HepG2 (cell line): ENCODE data around the gene NDOR1. TPM values are rescaled to one million over a fixed set of nuclear protein-coding genes. Genes with fewer than 3 reads are reported as not detected.
A peak's percentile ranks its signal among the peaks of the same experiment; 100 is the strongest.

Source experiments
- CBX2 ChIP-seq, 2 experiments: fragments of 200-600 bp in 1 of 2; sonication (generic); formaldehyde crosslinking in 1 of 2; IDR thresholded peaks; 2 replicates each; pipeline versions ENCODE4 v1.7.0 to v1.8.1; 2018 to 2022; ENCODE audit warnings: low read depth in 2 of 2, low read length in 1 of 2, mild to moderate bottlenecking in 1 of 2, missing genetic modification reagents in 1 of 2
- HNRNPUL1 ChIP-seq: fragments of 200-400 bp; formaldehyde crosslinking; IDR thresholded peaks from 2 replicates; pipeline ENCODE4 v1.6.1; 2017; ENCODE audit warnings: low read depth, mild to moderate bottlenecking, low read length, moderate library complexity
- HOXA9 ChIP-seq: sonication (generic); formaldehyde crosslinking; IDR thresholded peaks from 2 replicates; pipeline ENCODE4 v1.8.1; 2022; ENCODE audit warnings: missing genetic modification reagents, mild to moderate bottlenecking, moderate library complexity, borderline replicate concordance
- PRMT3 ChIP-seq: sonication (generic); formaldehyde crosslinking; IDR thresholded peaks from 2 replicates; pipeline ENCODE4 v1.8.1; 2022; ENCODE audit warnings: low read depth, mild to moderate bottlenecking, moderate library complexity, missing genetic modification reagents, borderline replicate concordance
- RAD51 ChIP-seq: fragments of 450-650 bp; IDR thresholded peaks from 2 replicates; pipeline ENCODE4 v1.6.1; 2016; ENCODE audit warnings: borderline replicate concordance
- REPIN1 ChIP-seq: sonication (generic); formaldehyde crosslinking; IDR thresholded peaks from 2 replicates; pipeline ENCODE4 v1.8.0; 2022; ENCODE audit warnings: missing genetic modification reagents, low read depth, mild to moderate bottlenecking, borderline replicate concordance
- RFXAP ChIP-seq: sonication (generic); formaldehyde crosslinking; IDR thresholded peaks from 2 replicates; pipeline ENCODE4 v1.4.0; 2020; ENCODE audit warnings: missing genetic modification reagents, borderline replicate concordance
- RXRA ChIP-seq: sonication (generic); formaldehyde crosslinking; IDR thresholded peaks from 2 replicates; pipeline ENCODE4 v1.5.1; 2020; ENCODE audit warnings: missing genetic modification reagents
- SMARCE1 ChIP-seq: fragments of 450-650 bp; IDR thresholded peaks from 2 replicates; pipeline ENCODE4 v1.6.1; 2017; ENCODE audit warnings: borderline replicate concordance
- SRSF4 ChIP-seq: fragments of 200-400 bp; formaldehyde crosslinking; IDR thresholded peaks from one replicate; pipeline ENCODE4 v1.6.1; 2018; ENCODE audit warnings: mild to moderate bottlenecking, low read depth, low read length, moderate library complexity; ENCODE audit not compliant: poor library complexity, severe bottlenecking
- SSRP1 ChIP-seq: IDR thresholded peaks from 2 replicates; pipeline ENCODE4 v1.6.1; 2016; ENCODE audit warnings: control low read depth
- TOE1 ChIP-seq: sonication (generic); formaldehyde crosslinking; IDR thresholded peaks from 2 replicates; pipeline ENCODE4 v1.4.0; 2020; ENCODE audit warnings: mild to moderate bottlenecking, missing genetic modification reagents
- WIZ ChIP-seq: sonication (generic); formaldehyde crosslinking; IDR thresholded peaks from 2 replicates; pipeline ENCODE4 v1.5.1; 2020; ENCODE audit warnings: mild to moderate bottlenecking, missing genetic modification reagents
- ZBTB20 ChIP-seq: sonication (generic); formaldehyde crosslinking; IDR thresholded peaks from 2 replicates; pipeline ENCODE4 v1.8.1; 2023; ENCODE audit warnings: missing genetic modification reagents, low read depth, mild to moderate bottlenecking, borderline replicate concordance
- ZBTB7A ChIP-seq: sonication (generic); formaldehyde crosslinking; IDR thresholded peaks from 2 replicates; pipeline ENCODE4 v1.8.0; 2022; ENCODE audit warnings: mild to moderate bottlenecking, missing genetic modification reagents
- ZNF546 ChIP-seq: sonication (generic); formaldehyde crosslinking; conservative IDR thresholded peaks from 2 replicates; pipeline ENCODE4 v1.8.1; 2023; ENCODE audit warnings: mild to moderate bottlenecking, missing genetic modification reagents
- ZNF589 ChIP-seq: sonication (generic); formaldehyde crosslinking; conservative IDR thresholded peaks from 2 replicates; pipeline ENCODE4 v1.8.0; 2022; ENCODE audit warnings: mild to moderate bottlenecking, moderate library complexity, missing genetic modification reagents
- ZNF768 ChIP-seq: sonication (generic); formaldehyde crosslinking; IDR thresholded peaks from 2 replicates; pipeline ENCODE4 v1.4.0; 2020; ENCODE audit warnings: missing genetic modification reagents
- ZNF788 ChIP-seq: sonication (generic); formaldehyde crosslinking; IDR thresholded peaks from 2 replicates; pipeline ENCODE4 v1.5.0; 2020; ENCODE audit warnings: mild to moderate bottlenecking, missing genetic modification reagents, borderline replicate concordance
- polyA plus RNA-seq, 8 experiments: library from polyadenylated mRNA; depleted of rRNA in 3 of 8; stranded (reverse) in 7 of 8; unstranded in 1 of 8; fragments of >200 nt; fragmentation: Illumina TruSeq in 4 of 8; extraction: Trizol in 4 of 8; gene quantifications; 2 replicates each; pipeline versions ENCODE4 v1.2.1 to v1.2.3, GENCODE V29; 2011 to 2016; ENCODE audit warnings: low read depth in 4 of 8, missing spikeins in 1 of 8, mixed read lengths in 1 of 8; ENCODE audit not compliant: insufficient read depth in 1 of 8
- total RNA-seq, 5 experiments: library from RNA; depleted of rRNA; stranded (reverse); fragments of >200 nt; fragmentation: Illumina TruSeq; extraction: Trizol; gene quantifications; 2 replicates each; pipeline ENCODE4 v1.2.3, GENCODE V29; 2016; ENCODE audit warnings: low read depth in 1 of 5
- TF ChIP-seq, protein P1 (sequence below): sonication (generic); formaldehyde crosslinking; IDR thresholded peaks from 2 replicates; pipeline ENCODE4 v1.4.0; 2020; ENCODE audit warnings: missing genetic modification reagents; ENCODE audit errors: not compliant biosample characterization
- TF ChIP-seq, protein P2 (sequence below): sonication (generic); formaldehyde crosslinking; IDR thresholded peaks from 2 replicates; pipeline ENCODE4 v1.8.1; 2023; ENCODE audit warnings: missing genetic modification reagents, inconsistent platforms, borderline replicate concordance
- TF ChIP-seq, protein P3 (sequence below): sonication (generic); formaldehyde crosslinking; IDR thresholded peaks from 2 replicates; pipeline ENCODE4 v1.4.0; 2020; ENCODE audit warnings: missing genetic modification reagents, borderline replicate concordance
- TF ChIP-seq, protein P4 (sequence below): IDR thresholded peaks from 2 replicates; pipeline ENCODE4 v1.6.1; 2012; ENCODE audit warnings: inconsistent platforms
- TF ChIP-seq, protein P5 (sequence below): sonication (generic); formaldehyde crosslinking; IDR thresholded peaks from 2 replicates; pipeline ENCODE4 v1.4.0; 2020; ENCODE audit warnings: low read depth, mild to moderate bottlenecking, missing genetic modification reagents

Gene NDOR1
- total and polyA plus RNA-seq, 2 of the 13 experiments (the other 11 are each of a cell fraction or from before 2014, with no cell fraction given) = 3.6 to 8.7 TPM

DNA sequence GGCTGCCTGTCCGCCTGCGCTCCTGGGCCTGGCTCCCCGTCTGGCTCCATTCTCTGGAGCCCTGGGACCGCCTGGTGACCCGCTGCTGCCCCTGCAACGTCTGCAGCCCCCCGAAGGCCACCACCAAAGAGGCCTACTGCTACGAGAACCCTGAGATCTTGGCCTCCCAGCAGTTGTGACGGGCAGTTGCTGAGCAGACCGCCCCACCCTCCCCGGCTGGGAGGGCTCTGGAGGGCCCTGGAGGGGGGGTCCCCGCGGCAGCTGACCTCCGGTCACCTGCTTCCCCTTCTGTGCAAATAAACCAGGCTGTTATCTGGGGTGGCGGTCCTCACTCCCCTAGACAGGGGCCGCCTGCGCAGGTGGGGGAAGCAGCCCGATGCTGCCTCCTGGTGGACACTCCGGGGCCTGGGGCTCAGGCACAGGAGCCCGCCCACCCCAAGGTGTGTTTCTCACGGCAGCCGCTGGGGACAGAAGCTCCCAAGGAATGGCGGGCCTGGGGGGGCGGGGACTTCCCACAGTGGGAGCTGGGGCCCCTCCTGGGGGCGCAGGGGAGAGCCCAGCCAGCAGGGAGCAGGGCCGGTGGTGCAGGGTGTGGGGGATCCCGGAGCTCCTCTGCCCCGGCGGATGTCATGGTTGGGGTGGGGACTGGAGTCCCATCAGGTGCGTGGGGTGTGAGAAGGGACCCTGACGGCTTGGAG is 30.9 kb downstream of the NDOR1 start (continued):
- TF ChIP-seq HNRNPUL1 (no peak), RFXAP (CRISPR knock-in tag) (peak; percentile 53), SMARCE1 (no peak), ZNF546 (CRISPR knock-in tag) (peak; percentile 29; the same call in 1 of the 2 replicates), REPIN1 (CRISPR knock-in tag) (no peak; the same call in none of the 2 replicates), ZNF768 (CRISPR knock-in tag) (no peak), TOE1 (CRISPR knock-in tag) (no peak), SSRP1 (no peak; the same call in 1 of the 2 replicates), HOXA9 (CRISPR knock-in tag) (no peak), ZNF788 (CRISPR knock-in tag) (peak; percentile 87; the same call in 1 of the 2 replicates), ZNF589 (peak; percentile 45; the same call in 1 of the 2 replicates), RAD51 (no peak), SRSF4 (no peak), ZBTB7A (CRISPR knock-in tag) (peak; percentile 83), WIZ (CRISPR knock-in tag) (no peak), CBX2 (IDR thresholded peaks at IDR 0.05; ENCODE audit: low read depth, low read length) (no peak), CBX2 (CRISPR knock-in tag; IDR thresholded peaks at IDR 0.05; ENCODE audit: low read depth) (no peak), RXRA (CRISPR knock-in tag) (peak; percentile 94), ZBTB20 (CRISPR knock-in tag) (peak; percentile 75; the same call in 1 of the 2 replicates), PRMT3 (CRISPR knock-in tag) (no peak)
- TF ChIP-seq, protein P1, sequence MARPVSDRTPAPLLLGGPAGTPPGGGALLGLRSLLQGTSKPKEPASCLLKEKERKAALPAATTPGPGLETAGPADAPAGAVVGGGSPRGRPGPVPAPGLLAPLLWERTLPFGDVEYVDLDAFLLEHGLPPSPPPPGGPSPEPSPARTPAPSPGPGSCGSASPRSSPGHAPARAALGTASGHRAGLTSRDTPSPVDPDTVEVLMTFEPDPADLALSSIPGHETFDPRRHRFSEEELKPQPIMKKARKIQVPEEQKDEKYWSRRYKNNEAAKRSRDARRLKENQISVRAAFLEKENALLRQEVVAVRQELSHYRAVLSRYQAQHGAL (CRISPR knock-in tag) = no peak
- TF ChIP-seq, protein P2, sequence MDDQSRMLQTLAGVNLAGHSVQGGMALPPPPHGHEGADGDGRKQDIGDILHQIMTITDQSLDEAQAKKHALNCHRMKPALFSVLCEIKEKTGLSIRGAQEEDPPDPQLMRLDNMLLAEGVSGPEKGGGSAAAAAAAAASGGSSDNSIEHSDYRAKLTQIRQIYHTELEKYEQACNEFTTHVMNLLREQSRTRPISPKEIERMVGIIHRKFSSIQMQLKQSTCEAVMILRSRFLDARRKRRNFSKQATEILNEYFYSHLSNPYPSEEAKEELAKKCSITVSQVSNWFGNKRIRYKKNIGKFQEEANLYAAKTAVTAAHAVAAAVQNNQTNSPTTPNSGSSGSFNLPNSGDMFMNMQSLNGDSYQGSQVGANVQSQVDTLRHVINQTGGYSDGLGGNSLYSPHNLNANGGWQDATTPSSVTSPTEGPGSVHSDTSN (CRISPR knock-in tag) = no peak
- TF ChIP-seq, protein P3, sequence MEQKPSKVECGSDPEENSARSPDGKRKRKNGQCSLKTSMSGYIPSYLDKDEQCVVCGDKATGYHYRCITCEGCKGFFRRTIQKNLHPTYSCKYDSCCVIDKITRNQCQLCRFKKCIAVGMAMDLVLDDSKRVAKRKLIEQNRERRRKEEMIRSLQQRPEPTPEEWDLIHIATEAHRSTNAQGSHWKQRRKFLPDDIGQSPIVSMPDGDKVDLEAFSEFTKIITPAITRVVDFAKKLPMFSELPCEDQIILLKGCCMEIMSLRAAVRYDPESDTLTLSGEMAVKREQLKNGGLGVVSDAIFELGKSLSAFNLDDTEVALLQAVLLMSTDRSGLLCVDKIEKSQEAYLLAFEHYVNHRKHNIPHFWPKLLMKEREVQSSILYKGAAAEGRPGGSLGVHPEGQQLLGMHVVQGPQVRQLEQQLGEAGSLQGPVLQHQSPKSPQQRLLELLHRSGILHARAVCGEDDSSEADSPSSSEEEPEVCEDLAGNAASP = peak; percentile 69; the same call in 1 of the 2 replicates
- TF ChIP-seq, protein P4, sequence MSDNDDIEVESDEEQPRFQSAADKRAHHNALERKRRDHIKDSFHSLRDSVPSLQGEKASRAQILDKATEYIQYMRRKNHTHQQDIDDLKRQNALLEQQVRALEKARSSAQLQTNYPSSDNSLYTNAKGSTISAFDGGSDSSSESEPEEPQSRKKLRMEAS = no peak
- TF ChIP-seq, protein P5, sequence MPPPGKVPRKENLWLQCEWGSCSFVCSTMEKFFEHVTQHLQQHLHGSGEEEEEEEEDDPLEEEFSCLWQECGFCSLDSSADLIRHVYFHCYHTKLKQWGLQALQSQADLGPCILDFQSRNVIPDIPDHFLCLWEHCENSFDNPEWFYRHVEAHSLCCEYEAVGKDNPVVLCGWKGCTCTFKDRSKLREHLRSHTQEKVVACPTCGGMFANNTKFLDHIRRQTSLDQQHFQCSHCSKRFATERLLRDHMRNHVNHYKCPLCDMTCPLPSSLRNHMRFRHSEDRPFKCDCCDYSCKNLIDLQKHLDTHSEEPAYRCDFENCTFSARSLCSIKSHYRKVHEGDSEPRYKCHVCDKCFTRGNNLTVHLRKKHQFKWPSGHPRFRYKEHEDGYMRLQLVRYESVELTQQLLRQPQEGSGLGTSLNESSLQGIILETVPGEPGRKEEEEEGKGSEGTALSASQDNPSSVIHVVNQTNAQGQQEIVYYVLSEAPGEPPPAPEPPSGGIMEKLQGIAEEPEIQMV = 0 out of 2 replicates have a peak, but pooled peaks have one; percentile 40
